Effector memory CD4-positive, alpha-beta T cell (primary cell): ENCODE results near the gene TPRA1.

ENCODE experiments used
- DNase-seq, 3 donors: peaks; one replicate each; pipeline ENCODE4 v3.0.0-alpha.2; 2020
- H3K27ac ChIP-seq: 2 replicates; pipeline ENCODE4 v1.7.0; 2013; ENCODE audit warnings: mild to moderate bottlenecking, low read length, moderate library complexity; ENCODE audit not compliant: insufficient read depth, poor library complexity, severe bottlenecking
- H3K27me3 ChIP-seq: replicated peaks from 2 replicates; pipeline ENCODE4 v1.7.0; 2013; ENCODE audit warnings: mild to moderate bottlenecking, low read length; ENCODE audit not compliant: insufficient read depth, control insufficient read depth, poor library complexity, severe bottlenecking
- H3K36me3 ChIP-seq: 2 replicates; pipeline ENCODE4 v1.7.0; 2013; ENCODE audit warnings: mild to moderate bottlenecking, low read length, moderate library complexity; ENCODE audit not compliant: control insufficient read depth, insufficient read depth
- H3K4me1 ChIP-seq: 2 replicates; pipeline ENCODE4 v1.7.0; 2013; ENCODE audit warnings: low read length, mild to moderate bottlenecking; ENCODE audit not compliant: control insufficient read depth, insufficient read depth, poor library complexity, severe bottlenecking
- H3K4me3 ChIP-seq: 2 replicates; pipeline ENCODE4 v1.7.0; 2013; ENCODE audit warnings: low read length, low read depth, mild to moderate bottlenecking; ENCODE audit not compliant: insufficient read depth, poor library complexity, severe bottlenecking
- H3K9me3 ChIP-seq: 2 replicates; pipeline ENCODE4 v1.7.0; 2013; ENCODE audit warnings: mild to moderate bottlenecking, low read length, moderate library complexity; ENCODE audit not compliant: control insufficient read depth

TPRA1 gene

GRCh38 chr3:127616836-127617605 lies 26.5 kb upstream of the TPRA1 start:
- DNase-seq = no peak
- no peaks in the 10 kb centered on the region for H3K9me3 ChIP-seq
- H3K27ac ChIP-seq = no peak overlapping the region
- no peak overlapping the region for H3K4me3 ChIP-seq
- H3K4me1 ChIP-seq = no peaks in the 10 kb centered on the region
- no peaks in the 10 kb centered on the region for H3K27me3 ChIP-seq
- no peaks in the 10 kb centered on the region for H3K36me3 ChIP-seq

- Histone ChIP-seq H3K27me3 (no peaks in the 10 kb centered on the region), H3K4me3 (no peak overlapping the region), H3K9me3 (no peaks in the 10 kb centered on the region), H3K27ac (no peak overlapping the region), H3K4me1 (no peaks in the 10 kb centered on the region), H3K36me3 (no peaks in the 10 kb centered on the region)
- DNase-seq = no peak
Measured at GRCh38 chr3:127615631-127616305, 25.2 kb upstream of the TPRA1 start.

GRCh38 chr3:127614928-127615589 lies 24.5 kb upstream of the TPRA1 start:
- Histone ChIP-seq H3K27me3 (no peaks in the 10 kb centered on the region), H3K36me3 (no peaks in the 10 kb centered on the region), H3K27ac (no peak overlapping the region), H3K9me3 (no peaks in the 10 kb centered on the region), H3K4me3 (no peak overlapping the region), H3K4me1 (no peaks in the 10 kb centered on the region)
- DNase-seq = no peak

GRCh38 chr3:127613406-127613805 lies 22.9 kb upstream of the TPRA1 start:
- Histone ChIP-seq H3K9me3 (no peaks in the 10 kb centered on the region), H3K36me3 (peaks cover 1% of the 10 kb centered on the region), H3K27ac (no peak overlapping the region), H3K4me3 (no peak overlapping the region), H3K4me1 (no peaks in the 10 kb centered on the region), H3K27me3 (no peaks in the 10 kb centered on the region)
- no peak for DNase-seq

- no peak overlapping the region for H3K27ac ChIP-seq
- H3K4me3 ChIP-seq = no peak overlapping the region
- H3K36me3 ChIP-seq = peaks cover 4% of the 10 kb centered on the region
- H3K4me1 ChIP-seq = no peaks in the 10 kb centered on the region
- no peaks in the 10 kb centered on the region for H3K27me3 ChIP-seq
- H3K9me3 ChIP-seq = no peaks in the 10 kb centered on the region
- DNase-seq = no peak
Measured at GRCh38 chr3:127612966-127613365, 22.4 kb upstream of the TPRA1 start.

- peaks cover 12% of the 10 kb centered on the region for H3K36me3 ChIP-seq
- no peaks in the 10 kb centered on the region for H3K27me3 ChIP-seq
- H3K4me1 ChIP-seq = no peaks in the 10 kb centered on the region
Measured at GRCh38 chr3:127611251-127611650, 20.7 kb upstream of the TPRA1 start.

GRCh38 chr3:127610105-127610504 lies 19.6 kb upstream of the TPRA1 start:
- DNase-seq = no peak
- H3K27me3 ChIP-seq = no peaks in the 10 kb centered on the region
- H3K4me3 ChIP-seq = no peak overlapping the region
- no peaks in the 10 kb centered on the region for H3K9me3 ChIP-seq
- H3K36me3 ChIP-seq = peaks cover 19% of the 10 kb centered on the region
- no peaks in the 10 kb centered on the region for H3K4me1 ChIP-seq
- no peak overlapping the region for H3K27ac ChIP-seq

More at GRCh38 chr3:127611251-127611650, 20.7 kb upstream of the TPRA1 start:
- Histone ChIP-seq H3K27ac (no peak overlapping the region), H3K4me3 (no peak overlapping the region), H3K9me3 (no peaks in the 10 kb centered on the region)
- no peak for DNase-seq

- no peaks in the 10 kb centered on the region for H3K4me1 ChIP-seq
- peaks cover 19% of the 10 kb centered on the region for H3K36me3 ChIP-seq
- H3K9me3 ChIP-seq = no peaks in the 10 kb centered on the region
Measured at GRCh38 chr3:127608362-127608718, 17.8 kb upstream of the TPRA1 start.

GRCh38 chr3:127607675-127608361 lies 17.3 kb upstream of the TPRA1 start:
- Histone ChIP-seq H3K36me3 (peaks cover 19% of the 10 kb centered on the region), H3K27me3 (no peaks in the 10 kb centered on the region), H3K9me3 (no peaks in the 10 kb centered on the region), H3K4me3 (no peak overlapping the region), H3K27ac (no peak overlapping the region), H3K4me1 (no peaks in the 10 kb centered on the region)
- DNase-seq = no peak

More at GRCh38 chr3:127608362-127608718, 17.8 kb upstream of the TPRA1 start:
- Histone ChIP-seq H3K4me3 (no peak overlapping the region), H3K27ac (no peak overlapping the region), H3K27me3 (no peaks in the 10 kb centered on the region)
- no peak for DNase-seq
